ENCODE measurements around the gene UPF3A.

UPF3A gene

DNA sequence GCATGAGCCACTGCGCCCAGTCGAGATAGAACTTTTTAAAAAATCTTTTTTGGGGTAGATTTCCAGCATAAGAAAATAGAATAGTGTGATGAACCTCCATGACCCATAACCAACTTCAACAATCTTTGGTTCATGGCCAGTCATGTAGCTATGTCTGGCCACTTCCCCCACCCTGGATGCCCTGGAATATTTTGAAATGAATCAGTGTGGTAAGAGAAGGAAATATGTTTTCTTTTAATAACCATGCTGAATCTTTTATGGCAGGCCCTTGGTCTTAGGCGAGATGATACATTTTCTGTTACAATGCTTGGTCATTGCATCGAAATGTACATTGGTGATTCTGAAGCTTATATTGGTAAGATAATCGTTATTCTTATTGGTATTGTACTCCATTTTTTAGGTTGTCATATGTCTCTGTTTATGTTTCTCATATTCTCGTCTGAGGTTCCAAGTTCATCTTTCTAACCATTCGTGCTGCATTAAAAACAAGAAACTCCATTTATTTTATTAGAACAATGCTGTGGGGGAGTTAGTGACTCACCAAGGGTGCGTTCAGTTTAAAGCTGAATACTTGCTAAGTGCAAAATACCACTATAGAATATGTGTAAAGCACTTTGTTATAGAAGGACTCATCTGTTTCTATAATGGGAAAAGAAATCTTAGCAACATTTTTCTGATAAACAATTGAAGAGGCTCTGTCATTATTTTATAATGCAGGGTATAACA lies 16.4 kb upstream of the UPF3A start:
- no peak for DNase-seq

DNA sequence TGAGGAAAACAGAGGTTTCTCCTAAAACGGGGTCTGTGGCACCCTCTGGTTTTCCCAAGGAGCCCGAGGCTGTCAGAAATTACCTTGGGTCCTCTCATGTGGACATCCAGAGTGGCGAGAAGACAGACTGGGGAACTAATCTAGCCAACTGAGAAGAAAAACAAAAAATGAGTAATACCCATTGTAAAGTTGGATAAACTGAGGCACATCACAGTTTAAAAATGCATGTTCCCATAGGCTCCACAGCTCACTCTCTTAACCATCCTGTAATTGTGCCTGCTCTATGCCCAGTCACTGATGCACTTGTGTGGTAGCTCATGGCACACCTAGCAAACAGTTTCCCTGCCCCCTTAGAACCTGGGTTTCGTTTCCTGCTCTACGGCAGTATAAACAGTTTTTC lies 15.2 kb upstream of the UPF3A start:
- DNase-seq, result no peak

DNA sequence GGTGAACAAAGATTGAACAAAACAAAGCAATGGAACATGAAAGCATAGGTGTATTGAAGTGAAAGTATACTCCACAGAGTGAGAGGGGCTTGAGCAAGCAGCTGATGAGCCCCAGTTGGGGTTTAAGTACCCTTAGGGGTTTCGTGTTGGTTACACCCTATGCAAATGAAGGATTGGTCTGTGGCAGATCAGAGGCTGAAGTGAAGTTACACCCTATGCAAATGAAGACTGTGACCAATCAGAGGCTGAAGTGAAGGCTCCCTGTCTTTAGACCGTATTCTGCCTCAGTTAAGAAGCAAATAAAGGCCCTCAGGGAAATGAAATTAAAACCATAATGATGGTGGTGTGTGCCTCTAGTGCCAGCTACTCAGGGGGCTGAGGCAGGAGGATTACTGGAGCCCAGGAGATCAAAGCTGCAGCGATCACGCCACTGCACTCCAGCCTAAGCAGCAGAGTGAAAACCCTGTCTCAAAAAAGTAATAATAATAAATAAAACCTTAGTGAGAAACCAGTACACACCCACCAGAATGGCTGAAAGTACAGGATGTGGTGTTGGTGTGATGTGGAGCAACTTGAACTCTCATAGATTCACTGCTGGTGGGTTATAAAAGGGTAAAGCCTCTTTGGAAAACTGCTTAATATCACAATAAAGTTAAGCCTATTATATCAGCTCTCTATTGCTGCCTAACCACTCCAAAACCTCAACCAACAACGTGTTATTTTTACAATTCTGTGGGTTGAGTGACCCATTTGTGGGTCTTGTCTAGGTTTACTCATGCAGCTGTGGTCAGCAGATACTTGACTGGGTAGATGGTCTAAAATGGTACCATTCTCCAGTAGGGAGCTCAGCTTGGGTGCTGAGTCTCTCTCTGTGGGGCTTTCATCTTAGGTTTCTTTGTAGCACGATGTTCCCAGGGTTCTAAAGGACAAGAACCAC lies 12.8 kb upstream of the UPF3A start:
- DNase-seq, result no peak

DNA sequence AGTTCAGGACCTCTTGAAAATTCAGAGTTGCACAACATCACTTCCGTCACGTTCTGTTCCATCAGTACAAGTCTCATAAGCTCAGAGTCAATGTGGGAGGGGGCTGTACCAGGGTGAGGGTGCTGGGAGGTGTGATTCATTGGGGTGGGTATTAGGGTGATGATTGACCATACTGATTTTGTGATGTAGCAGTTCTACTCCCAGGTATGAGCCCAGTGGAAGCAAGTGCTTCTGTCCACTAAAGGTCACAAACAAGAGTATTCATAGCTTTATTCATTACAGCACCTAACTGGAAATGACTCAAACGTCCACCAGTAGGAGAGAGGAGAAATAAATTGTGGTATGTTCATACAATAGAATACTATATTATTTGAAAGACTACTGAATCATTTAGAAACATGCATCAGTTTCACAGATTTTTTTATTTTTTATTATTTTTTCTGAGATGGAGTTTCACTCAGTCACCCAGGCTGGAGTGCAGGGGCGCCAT lies 12.1 kb upstream of the UPF3A start:
- DNase-seq, result no peak

DNA sequence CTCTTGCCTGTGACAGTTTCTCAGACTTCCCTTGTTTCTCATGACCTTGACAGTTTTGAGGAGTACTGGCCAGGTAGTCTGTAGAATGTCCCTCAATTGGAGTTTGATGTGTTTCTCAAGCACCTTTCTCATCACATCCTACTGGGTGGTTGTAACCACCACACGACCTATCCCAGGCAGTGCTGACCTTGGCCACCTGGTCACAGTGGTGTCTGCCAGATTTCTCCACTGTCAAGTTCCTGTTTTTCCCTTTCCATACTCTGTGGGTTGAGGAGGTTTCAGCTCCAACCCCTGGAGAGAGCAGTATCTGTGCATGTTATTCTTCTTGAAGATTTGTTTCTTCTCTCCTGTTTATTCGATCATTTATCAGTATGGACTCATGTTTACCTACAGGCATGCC lies 8.4 kb upstream of the UPF3A start:
- no peak for DNase-seq

GRCh38 chr13:114275304-114275703 lies 6.1 kb upstream of the UPF3A start:
- no peak for DNase-seq

- no peak for DNase-seq
Measured at GRCh38 chr13:114279146-114279545, 2.3 kb upstream of the UPF3A start.

- DNase-seq, result no peak
Measured at GRCh38 chr13:114279758-114280355, 1.5 kb upstream of the UPF3A start.

- DNase-seq, result peak; percentile 90
Measured at GRCh38 chr13:114282041-114282670, 755 bp downstream of the UPF3A start.

DNA sequence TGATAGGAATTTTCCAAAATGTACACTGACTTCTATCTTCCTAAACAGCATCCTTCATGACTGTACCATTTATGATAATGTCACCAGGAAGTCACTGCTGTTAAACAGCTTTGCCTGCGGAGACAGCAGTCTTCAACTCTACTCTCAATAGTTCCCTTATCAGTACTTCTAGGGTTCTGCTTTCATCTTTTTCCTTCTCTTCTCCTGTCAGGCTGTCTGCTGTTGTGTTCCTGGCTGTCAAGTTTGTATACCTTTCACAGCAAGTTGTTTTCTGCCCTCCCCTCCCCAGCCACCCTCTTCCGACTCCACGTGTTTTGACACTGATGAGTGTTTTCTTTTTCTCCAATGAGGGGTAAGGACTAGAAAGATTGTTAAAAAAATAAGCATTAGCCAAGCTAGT lies 2.2 kb downstream of the UPF3A start:
- DNase-seq, result no peak

DNA sequence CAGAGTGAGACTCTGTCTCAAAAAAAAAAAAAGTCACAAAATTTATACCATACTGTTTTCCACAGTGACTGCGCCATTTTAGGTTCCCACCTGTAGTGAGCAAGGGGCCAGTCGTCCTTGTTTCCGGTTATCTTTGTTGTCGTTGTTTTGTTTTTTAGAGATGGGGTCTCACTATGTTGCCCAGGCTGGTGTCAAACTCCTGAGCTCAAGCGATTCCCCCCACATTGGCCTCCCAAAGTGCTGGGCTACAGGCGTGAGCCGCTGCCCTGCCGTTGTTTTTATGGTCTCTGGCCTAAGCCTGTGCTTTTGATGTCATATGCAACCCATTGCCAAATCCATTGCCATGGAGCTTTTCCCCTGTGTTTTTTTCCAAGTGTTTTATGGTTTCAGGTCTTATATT lies 3.3 kb downstream of the UPF3A start:
- no peak for DNase-seq

GRCh38 chr13:114285166-114285808 lies 3.9 kb downstream of the UPF3A start:
- no peak for DNase-seq

DNA sequence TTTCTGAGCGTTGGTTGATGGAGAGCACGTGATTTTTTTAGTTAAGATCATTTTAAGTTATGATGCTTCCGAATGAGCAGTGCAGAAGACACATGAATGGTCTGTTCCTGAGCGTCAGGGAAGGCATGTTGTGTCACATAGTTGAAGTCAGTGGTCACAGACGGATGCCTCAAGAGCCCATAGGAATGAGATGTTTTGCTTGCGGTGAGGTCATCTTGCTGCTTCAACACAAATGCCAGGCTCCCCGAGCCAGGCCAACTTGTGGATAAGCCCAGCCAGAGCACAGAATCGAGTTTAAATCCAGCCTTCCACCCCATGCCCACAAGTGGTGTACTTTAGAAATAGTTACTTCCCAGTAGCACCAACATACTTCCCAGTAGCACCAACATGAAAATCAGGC lies 5.4 kb downstream of the UPF3A start:
- DNase-seq, result no peak

DNA sequence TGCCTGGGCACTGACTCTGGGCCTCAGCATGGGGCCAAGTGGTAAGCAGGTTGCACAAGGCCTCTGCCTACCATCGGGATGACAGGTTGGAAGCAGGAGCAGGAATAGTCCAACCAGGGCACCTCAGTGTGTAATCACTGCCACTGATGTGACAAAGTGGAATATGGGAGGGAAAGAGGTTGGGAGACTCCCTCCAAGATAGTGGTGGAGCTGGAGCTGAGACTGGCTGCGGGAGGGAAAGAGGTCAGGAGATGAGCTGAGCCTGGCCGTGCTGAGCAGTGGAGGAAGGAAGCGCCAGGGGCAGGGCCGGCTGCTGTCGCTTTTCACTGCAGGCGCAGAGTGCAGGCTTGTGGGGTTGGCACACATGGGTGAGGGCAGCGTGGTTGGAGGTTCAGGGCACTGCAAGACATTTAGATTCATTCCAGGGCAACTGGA lies 6.8 kb downstream of the UPF3A start:
- DNase-seq, result no peak

DNA sequence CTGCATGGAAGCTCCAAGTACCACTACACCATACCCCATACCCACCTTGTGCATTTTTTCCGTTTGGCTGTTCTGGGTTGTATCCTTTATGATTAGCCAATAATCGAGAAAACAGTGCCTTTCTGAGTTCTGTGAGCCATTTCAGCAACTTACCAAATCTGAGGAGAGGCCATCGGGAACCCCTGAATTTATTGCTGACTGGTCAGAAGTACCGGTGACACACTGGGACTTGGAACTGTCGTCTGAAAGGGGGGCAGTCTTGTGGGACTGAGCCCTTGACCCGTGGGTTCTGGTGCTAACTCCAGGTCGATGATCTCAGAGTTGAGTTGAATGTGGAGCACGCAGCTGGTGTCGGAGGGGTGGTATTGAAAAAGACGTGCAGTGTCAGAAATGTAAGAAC lies 15.0 kb downstream of the UPF3A start:
- no peak for DNase-seq

DNA sequence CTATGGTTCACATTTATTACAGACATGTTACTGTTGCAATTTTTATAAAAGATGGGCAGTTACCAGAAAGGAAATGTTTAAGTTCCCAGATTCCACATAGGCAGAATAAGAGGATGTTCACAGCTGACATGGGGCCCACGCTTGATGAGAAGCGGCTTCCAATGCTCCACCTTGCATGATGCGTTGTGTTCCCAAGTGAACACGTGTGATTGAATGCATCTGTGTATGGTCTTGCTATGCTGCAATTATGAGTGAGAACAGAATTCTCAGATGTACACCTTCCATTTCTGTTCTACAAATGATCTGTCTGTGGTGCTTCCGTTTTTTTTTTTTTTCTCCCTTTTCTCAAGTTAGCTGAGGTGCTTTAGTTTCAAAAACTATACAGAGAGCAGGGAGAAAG lies 15.5 kb downstream of the UPF3A start:
- DNase-seq, result no peak

DNA sequence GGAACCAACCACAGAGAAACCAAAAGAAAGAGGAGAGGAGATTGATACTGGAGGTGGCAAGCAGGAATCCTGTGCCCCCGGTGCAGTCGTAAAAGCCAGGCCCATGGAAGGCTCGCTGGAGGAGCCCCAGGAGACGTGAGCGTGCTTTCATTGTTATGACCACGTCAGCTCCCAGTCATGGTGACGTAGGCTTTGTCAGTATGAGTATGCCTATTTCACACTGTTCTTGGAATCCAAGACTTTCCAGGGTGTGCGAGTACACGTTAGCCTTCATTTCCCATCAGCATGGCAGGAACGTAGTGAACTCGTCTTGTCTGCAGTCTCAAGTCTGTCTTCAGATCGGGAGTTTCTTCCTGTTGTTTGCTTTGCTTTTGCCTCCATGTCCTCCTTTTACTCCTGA lies 17.5 kb downstream of the UPF3A start:
- DNase-seq, result no peak

DNA sequence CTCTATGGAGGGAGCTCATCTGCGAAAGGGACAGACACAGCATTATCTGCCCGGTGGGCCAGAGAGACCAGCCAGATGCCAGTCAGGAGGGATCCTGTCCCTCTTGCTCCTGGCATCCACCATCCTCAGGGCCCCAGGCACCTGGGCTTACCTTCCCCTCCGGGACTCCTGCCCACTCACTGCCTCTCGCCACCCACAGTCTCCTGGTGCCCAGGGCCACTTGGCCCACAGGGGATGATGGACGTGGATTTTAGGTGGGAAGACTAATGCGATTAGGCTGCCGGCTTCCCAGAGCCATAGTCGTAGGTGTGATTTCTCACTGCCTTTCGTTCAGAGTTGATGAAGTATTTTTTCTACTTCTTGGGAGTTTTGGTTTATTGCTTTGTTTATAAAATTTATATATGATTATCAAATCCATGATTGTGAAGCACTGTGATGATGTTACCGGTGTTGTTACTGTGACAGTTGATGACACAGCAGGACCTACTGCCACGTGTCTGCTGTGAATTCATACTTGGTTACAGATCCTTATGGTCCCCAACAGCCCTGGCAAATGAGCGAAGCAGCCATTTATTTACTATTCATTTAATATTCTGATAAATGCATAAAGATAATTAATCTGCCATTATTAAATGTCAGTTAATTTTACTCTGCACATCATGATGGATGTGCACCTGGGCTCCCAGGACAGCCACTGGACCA lies 18.4 kb downstream of the UPF3A start:
- no peak for DNase-seq

DNA sequence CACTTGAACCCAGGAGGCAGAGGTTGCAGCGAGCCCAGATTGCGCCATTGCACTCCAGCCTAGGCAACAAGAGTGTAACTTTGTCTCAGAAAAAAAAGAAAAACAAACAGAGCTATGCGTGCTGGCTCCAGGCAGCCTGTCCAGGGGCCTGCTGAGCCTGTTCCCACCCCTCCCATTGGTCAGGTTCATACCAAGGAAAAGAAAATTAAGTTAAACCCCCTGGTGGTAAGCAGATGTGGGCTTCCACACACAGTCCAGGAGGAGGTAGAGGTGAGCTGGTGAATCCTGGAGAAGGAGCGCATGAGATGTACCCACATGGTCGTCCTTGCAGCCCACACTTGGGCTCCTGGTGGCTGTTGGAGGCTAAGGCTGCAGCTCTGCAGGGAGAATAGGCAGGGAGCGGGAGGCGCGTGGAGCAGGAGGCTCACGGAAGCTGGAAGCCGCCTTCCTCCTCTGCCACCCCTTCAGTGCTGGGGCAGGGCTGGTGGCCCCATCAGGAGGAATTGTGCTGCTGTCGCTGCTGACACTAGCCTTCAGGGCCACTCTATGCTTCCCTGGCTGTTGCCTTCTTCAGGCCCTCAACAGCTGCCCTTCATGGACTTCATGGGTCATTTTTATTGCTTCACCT lies 22.4 kb downstream of the UPF3A start:
- DNase-seq, result no peak

- no peak for DNase-seq
Measured at GRCh38 chr13:114304346-114305034, 23.1 kb downstream of the UPF3A start.

GRCh38 chr13:114309086-114309485 lies 27.7 kb downstream of the UPF3A start:
- DNase-seq, result no peak

All from NCI-H2171 treated with DMSO at 0.1 percent for 48 hours (cell line).